Skin epidermis (tissue), 12 donors: ENCODE measurements around the gene TET1.
"Not testable (repeated sequence)": the region's sequence is repeated elsewhere in the genome, so short reads cannot be mapped to it uniquely, and the experiment has no call there.

Source experiments
- H3K27ac ChIP-seq, 21 experiments: fragments of 200-600 bp; sonication (generic) in 11 of 21; one replicate each; pipeline ENCODE4 v1.5.0; 2020; ENCODE audit warnings: mild to moderate bottlenecking in 3 of 21, inconsistent platforms in 2 of 21, moderate library complexity in 2 of 21
- H3K4me3 ChIP-seq, 7 experiments: fragments of 200-600 bp; sonication (generic) in 2 of 7; one replicate each; pipeline ENCODE4 v1.5.0; 2020; ENCODE audit warnings: inconsistent platforms in 2 of 7, mild to moderate bottlenecking in 2 of 7, moderate library complexity in 1 of 7

The TET1 gene

DNA sequence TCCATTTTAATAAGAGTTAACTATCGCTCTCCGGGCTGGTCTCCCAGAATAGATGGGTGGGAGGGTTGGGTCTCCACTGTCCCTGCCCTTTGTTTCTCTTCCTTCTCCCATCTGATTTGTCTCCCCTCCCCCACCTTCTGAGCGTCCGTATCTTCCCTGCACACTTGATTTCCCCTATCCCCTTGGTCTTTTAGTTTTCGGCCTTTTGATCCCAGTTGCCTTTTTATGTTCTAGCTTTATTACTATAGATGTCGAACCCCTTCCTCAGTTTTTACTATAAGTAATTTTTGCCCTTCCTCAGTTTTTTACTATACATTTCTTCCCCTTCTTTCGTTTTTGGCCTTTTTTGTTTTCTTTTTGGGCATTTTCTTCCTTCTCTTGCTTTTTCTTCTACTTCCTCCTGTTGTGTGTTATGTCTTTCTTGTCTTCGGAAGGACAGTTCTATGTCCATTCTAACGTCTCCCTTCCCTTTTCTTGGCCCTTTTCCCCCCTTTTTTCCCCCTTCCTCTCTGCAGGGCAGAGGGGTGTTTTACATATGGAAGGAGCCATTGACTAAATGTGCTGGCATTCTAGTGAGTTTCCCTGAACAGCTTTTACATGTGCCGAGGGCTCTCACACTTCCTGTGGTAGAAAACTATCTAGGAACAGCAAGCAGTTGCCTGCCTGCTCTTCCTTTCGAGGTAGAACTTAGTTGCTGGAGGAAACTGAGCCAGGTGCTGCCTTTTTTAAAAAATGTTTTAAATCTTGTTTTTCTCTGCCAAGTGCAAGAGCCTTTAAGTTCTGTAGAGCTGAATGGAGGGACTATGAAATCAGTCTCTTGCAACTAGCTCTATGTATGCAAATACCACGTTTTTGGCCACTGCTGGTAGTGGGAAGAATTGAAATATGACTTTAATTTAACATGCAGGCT is 2.8 kb downstream of the TET1 start:
- H3K4me3 ChIP-seq = peak overlapping the region in 1 of 7 experiments; percentile 60
- peak overlapping the region in 3 of 21 experiments; percentile 14 to 35 (median 20) for H3K27ac ChIP-seq

DNA sequence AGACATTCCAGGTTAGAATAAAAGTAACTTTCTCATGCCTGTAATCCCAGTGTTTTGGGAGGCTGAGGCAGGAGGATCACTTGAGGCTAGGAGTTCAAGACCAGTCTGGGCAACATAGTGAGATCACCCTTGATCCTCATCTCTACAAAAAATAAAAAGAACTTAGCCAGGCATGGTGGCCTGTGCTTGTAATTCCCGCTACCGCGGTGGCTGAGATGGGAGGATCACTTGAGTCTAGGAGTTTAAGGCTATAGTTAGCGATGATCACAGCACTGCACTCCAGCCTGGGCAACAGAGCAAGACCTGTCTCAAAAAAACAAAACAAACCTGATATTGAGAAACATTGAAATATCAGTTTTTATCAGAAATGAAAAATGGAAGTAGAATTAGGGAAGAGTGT is 4.6 kb downstream of the TET1 start:
- H3K27ac ChIP-seq = no peak overlapping the region
- H3K4me3 ChIP-seq = no peak overlapping the region

DNA sequence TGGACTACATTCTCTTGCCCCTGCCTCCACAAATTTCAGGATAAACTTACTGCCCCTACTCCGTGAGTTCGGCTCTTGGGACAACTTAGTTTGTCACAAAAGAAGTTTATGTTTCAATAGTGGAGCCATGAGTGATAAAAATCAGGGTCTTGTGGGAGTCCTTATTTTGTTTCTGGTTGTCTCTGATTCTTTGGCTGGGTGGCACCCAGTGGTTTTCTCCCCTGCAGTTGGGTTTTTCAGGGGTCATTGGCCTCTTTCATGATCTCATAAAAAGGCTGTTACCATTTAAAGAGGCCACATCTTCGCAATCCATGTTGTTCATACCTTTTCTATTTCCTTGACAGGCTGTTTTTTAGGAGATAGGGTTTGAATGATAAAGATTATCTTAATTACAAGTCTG is 5.5 kb downstream of the TET1 start:
- no peak overlapping the region for H3K27ac ChIP-seq
- no peak overlapping the region for H3K4me3 ChIP-seq

DNA sequence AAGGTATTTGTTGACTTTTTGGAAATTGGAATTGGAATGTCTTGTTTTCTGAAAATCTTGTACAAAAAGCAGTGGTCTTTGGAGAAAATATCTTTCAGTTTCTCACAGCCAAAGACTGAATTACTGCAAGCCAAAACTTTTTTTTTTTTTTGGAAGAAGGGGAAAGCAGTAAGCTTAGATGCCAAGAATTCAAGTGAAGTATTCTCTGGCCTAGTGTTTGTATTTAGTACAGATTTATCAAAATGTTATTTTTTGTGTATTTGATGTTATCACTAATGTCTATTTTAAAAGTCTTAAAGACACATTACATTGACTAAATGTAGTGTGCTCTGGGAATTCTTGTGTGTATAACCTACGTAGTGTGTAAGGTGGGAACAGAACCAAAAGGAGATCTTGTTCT is 6.2 kb downstream of the TET1 start:
- no peak overlapping the region for H3K27ac ChIP-seq

DNA sequence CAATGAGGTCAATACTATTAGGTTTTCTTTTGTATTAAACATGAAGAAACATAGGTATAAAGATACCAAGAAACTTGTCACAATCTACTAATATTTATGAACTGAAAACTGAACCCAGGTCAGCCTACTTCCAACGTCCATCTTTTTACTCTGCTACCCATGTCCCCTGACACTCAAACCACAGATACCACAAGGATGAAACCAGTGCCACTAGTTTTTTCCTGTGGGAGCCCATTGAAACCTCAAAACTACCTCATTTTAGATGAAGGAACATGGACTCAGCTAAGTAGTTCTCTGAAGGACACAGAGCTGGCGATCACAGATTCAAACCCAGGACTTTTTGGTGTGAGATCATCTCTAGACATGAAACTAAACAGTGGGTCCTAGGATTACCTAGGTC is 6.8 kb downstream of the TET1 start:
- no peak overlapping the region for H3K27ac ChIP-seq
- no peak overlapping the region for H3K4me3 ChIP-seq

More for the DNA sequence above, 6.2 kb downstream of the TET1 start:
- no peak overlapping the region for H3K4me3 ChIP-seq

DNA sequence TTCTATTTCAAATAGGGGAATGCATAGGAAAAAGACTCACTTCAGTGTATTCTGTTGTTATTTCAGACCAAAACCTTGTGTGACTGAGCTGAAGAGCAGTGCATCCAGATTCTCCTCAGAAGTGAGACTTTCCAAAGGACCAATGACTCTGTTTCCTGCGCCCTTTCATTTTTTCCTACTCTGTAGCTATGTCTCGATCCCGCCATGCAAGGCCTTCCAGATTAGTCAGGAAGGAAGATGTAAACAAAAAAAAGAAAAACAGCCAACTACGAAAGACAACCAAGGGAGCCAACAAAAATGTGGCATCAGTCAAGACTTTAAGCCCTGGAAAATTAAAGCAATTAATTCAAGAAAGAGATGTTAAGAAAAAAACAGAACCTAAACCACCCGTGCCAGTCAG is 12.0 kb downstream of the TET1 start:
- H3K4me3 ChIP-seq = no peak overlapping the region
- no peak overlapping the region for H3K27ac ChIP-seq

DNA sequence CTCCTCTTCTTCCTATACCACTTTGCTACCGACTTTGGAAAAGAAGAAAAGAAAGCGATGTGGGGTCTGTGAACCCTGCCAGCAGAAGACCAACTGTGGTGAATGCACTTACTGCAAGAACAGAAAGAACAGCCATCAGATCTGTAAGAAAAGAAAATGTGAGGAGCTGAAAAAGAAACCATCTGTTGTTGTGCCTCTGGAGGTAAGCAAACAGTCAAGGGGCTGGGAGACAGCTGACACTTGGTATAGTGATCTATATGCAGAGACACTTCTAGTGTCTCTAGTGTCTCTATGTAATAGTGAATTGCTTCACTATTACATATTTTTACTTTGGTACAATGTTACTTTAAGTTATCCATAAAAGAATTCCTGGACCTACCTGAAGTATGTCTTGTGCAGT is 13.9 kb downstream of the TET1 start:
- no peak overlapping the region for H3K27ac ChIP-seq

DNA sequence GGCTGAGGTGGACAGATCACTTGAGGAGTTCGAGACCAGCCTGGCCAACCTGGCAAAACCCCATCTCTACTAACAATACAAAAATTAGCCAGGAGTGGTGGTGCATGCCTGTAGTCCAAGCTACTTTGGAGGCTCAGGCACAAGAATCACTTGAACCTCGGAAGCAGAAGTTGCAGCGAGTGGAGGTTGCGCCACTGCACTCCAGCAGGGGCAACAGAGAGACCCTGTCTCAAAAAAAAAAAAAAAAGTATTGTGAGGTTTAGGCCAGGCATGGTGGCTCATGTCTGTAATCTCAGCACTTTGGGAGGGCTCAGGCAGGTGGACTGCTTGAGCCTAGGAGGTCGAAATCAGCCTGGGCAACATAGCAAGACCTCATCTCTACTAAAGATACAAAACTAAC is 16.0 kb downstream of the TET1 start:
- no peak overlapping the region for H3K4me3 ChIP-seq
- H3K27ac ChIP-seq = no peak overlapping the region

More for the DNA sequence above, 13.9 kb downstream of the TET1 start:
- no peak overlapping the region for H3K4me3 ChIP-seq

DNA sequence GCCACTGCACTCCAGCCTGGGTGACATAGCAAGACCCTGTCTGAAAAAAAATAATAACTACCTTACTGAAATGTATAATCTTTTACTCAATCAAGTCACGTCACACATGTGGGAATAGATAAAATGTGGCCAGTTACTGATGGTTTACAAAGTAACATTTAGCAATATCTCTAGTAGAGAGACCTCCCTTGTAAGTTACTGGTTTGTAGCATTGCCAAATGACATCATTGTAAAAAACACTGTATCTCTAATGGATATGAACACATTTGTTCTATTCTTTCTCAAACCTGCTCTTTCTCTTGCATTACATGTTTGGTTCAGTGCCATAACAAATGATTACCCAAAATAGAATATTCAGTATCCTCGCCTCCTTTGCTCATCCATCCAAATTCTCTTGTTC is 18.8 kb downstream of the TET1 start:
- H3K27ac ChIP-seq = no peak overlapping the region
- no peak overlapping the region for H3K4me3 ChIP-seq

DNA sequence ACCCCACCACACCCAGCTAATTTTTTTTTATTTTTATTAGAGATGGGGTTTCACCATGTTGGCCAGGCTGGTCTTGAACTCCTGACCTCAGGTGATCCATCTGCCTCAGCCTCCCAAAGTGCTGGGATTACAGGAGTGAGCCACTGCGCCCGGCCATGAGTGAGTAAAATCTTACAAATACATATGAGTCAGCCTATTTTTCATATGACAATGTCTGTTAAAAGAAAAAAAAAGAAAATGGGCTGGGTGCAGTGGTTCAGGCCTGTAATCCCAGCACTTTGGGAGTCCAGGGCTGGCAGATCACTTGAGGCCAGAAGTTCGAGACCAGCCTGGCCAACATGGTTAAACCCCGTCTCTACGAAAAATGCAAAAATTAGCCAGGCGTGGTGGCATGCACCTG is 24.1 kb downstream of the TET1 start:
- H3K4me3 ChIP-seq, H3K27ac ChIP-seq: not testable (repeated sequence)

DNA sequence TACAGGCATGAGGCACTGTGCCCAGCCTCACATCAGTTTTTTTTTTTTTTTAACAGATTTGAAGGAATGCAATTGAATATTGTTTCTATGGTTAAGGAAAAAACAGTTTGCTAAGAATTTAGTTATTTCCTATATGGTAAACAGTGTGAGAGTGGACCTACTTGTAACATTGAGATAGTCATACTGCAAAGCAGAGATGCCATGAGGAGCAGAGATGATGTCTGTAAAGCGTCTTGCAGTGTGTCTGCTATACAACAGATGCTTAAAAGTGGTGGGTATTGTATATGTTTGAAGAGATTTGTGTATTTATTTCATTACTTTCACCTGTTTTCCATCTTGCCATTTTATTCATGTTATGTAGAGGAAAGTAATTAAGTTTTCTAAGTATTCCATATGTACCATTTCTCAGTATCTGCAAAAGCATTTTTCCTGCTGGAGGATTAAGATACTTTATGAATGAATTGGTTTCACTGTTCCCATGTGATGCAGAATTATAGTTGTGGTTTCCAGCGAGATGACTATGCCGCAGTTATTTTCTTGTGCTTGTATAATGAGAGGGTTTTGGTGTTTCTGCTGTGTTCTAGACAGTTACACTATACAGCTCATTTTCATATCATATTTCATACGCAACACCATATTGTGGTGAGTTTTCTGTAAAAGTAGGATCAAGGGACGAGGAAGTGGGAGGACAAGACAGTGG is 26.6 kb downstream of the TET1 start:
- no peak overlapping the region for H3K4me3 ChIP-seq

DNA sequence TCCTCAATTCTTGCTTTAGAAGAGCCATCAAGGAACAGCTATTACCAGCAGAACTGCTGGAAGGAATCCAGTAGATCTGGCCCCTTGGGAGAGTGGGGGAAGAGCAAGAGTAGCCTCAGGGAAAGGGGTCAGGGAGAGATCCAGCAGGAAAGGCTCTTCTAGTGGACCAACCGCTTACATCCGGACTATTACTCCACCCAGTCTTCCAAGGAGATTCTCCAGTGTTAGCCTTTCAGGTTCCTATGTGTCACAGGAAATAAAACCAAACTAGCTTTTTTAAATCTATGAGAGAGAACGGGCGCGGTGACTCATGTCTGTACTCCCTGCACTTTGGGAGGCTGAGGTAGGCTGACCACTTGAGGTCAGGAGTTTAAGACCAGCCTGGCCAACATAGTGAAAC is 34.3 kb downstream of the TET1 start:
- Histone ChIP-seq H3K27ac (no peak overlapping the region), H3K4me3 (no peak overlapping the region)

More for the DNA sequence above, 26.6 kb downstream of the TET1 start:
- no peak overlapping the region for H3K27ac ChIP-seq

DNA sequence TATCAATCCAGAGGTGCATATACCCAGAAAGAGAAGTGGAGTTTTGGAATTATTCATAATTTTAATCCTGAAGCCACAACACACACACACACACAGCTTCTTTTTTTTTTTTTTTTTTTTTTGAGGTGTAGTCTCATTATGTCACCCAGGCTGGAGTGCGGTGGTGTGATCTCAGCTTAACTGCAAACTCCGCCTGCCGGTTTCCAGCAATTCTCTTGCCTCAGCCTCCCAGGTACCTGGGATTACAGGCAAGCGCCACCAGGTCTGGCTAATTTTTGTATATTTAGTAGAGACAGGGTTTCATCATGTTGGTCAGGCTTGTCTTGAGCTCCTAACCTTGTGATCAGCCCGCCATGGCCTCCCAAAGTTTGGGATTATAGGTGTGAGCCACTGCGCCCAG is 35.4 kb downstream of the TET1 start:
- Histone ChIP-seq H3K4me3 (no peak overlapping the region), H3K27ac (no peak overlapping the region)

DNA sequence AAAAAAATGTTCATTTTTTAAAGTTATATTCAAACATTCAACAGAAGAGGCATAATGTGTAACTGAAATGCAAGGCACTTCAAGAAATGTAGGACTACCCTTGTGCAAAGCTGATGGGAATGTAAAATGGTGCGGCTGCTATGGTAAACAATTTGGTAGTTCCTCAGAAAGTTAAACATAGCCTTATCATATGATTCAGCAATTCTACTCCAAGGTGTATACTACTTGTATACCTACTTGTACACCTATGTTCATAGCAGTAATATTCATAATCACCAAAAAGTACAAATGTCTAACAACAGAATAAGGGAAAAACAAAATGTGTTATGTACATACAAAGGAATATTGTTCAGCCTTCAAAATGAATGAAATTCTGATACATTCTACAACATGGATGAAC is 37.3 kb downstream of the TET1 start:
- H3K27ac ChIP-seq = no peak overlapping the region
- no peak overlapping the region for H3K4me3 ChIP-seq

DNA sequence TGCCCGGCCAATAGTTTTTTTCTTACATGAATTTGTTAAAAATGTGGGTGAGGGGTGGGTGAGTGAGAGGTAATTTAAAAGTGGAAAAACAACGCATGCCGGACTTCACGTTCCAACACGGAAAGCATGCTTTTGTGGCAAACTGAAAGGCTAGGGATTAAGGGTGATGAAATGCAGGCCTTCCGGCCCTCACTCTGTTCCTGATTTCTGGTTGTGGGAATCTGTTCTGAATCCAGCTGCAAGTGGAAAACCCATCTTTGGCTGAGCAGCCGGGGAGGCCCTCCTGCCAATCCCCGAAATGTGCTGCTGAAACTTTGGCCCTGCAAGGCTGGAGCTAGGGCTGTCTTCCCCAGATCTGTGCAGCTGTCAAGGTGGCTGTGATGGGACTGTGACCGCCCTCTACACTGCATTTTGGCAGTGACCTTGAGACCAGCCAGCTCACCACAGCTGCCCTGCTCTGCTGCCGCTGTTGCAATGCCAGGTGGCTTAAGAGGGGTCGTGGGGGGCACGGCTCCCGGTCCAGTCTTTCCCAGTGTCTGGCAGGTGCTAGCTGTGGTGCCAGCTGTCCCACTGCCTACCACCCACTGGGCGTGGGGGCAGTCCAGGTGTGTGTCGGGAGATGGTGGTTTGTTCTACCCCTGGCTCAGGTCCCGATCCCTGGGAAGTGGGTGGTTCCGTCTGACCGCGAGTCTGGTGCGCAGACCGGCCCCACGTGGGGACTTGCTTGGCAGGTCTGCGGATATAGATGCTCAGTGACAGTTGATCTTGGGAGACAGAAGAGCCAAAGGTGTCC is 39.0 kb downstream of the TET1 start:
- Histone ChIP-seq H3K4me3 (peak overlapping the region in 2 of 7 experiments; percentile 37 to 45), H3K27ac (peak overlapping the region in 14 of 21 experiments; percentile 8 to 83 (median 58))

DNA sequence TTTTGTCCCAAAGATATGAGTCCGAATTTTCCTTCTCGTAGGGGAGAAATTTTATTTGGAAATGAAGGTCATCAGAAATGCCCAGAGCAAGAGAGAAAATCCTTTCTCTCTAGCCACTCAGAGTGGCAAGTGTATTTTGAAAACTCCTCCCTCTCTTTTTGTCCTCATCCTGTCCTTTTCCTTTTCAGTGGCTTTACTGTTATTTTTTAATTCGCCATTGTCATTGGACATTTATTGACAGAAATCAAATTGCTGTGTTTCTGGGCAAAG is 39.6 kb downstream of the TET1 start:
- peak overlapping the region in 18 of 21 experiments; percentile 8 to 86 (median 72) for H3K27ac ChIP-seq
- peak overlapping the region; percentile 28 to 45 (median 37) for H3K4me3 ChIP-seq

DNA sequence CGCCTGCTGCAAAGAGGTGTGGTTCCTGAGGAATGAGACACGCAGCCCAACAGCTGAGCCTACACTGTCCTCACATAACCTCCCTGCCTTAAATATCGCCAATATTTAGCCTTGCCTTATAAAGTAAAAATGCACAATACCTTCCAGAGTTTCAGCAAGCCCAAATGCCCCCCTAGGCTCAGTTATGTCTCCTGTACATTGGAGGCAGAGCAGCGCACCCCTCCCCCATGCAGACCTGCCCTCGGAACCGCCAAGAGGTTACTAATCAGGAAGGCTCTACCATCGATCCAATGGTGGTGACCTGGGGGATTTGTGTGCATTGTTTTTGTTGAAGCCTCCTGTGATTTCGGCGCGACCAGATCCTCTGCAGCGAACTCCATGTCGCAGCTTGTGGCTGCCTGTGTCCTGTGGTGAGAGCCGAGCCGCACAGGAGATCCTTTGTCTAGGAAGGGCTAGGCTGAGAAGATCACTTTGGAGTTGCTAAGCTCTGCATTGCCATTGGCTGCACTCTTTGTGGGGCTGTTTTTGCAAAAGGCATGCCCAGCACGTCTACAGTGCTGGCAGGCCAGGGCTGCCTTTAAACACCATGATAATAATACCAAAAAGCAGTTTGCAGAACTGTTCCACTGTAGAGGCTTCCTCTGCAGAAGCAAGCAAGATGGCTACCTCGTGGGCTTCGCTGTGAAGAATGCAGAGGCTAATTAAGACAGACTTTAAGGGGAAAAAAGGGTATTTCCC is 40.1 kb downstream of the TET1 start:
- H3K4me3 ChIP-seq = peak overlapping the region; percentile 28 to 45 (median 37)
- peak overlapping the region in 20 of 21 experiments; percentile 19 to 86 (median 72) for H3K27ac ChIP-seq

DNA sequence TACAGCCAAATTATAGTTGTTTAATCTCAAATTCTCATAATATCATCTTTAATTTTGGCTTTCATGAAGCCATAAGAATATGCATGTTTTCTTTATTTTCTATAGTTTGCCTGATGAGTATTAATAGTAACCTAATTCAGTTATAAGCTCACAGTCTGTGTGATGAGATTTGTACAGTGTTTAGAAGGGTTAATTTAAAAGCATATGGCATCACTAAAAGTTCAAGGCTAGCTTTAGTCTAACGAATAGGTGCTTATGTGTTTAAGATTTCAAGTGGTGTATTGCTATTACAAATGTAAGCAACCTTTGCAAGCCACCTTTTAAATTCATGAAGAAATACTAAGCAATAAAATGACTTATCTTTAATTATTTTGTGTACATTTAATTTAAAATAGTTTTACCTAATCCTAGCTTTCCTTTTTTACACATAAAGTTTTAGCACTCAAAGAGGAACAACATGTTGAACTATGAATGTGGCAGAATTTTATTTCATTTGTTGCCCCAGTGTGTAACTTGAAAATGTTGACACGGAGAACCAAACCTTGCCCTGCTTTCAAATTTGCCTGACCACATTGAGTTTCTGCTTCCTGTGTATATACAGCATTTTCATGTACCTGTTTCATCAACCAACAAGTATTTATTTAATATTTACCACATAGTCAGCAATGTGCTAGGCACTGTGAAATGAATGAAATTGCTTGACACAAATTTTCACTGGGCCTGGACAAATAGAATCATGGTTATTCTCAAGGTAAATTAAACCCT is 41.5 kb downstream of the TET1 start:
- peak overlapping the region in 1 of 7 experiments; percentile 3 for H3K4me3 ChIP-seq
- H3K27ac ChIP-seq = peak overlapping the region in 3 of 21 experiments; percentile 39 to 86 (median 57)

DNA sequence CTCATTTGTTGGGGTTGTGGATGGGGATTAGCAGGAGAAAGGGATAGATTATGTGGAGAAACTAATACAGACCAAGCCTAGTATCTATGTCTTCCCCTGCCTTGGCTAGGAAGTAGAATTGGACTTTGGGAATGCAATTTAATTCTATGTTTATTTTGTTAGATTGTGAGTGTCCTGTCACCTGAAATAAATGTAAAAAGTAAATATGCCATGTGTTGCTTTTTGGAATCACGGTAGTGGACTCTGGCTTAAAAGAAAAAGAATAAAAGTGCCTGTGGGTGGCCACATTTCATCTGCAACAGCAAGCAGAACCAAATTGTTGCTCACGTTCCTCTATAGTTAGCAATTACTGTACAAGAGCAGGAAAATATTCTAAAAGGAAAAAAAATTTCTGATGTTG is 42.3 kb downstream of the TET1 start:
- Histone ChIP-seq H3K4me3 (no peak overlapping the region), H3K27ac (no peak overlapping the region)
